Bronchus fibroblast of lung (primary cell): ENCODE results near the gene TNNC2. TPM values are rescaled to one million over a fixed set of nuclear protein-coding genes. Genes with fewer than 3 reads are reported as not detected.

Source experiments
- total RNA-seq: library from RNA; depleted of rRNA; stranded (reverse); fragments of >200 nt; gene quantifications from 2 replicates; pipeline ENCODE4 v1.2.3, GENCODE V29; 2015

TNNC2 gene
- 0.84 TPM in 1 of 2 replicates, not detected in the other for total RNA-seq

DNA sequence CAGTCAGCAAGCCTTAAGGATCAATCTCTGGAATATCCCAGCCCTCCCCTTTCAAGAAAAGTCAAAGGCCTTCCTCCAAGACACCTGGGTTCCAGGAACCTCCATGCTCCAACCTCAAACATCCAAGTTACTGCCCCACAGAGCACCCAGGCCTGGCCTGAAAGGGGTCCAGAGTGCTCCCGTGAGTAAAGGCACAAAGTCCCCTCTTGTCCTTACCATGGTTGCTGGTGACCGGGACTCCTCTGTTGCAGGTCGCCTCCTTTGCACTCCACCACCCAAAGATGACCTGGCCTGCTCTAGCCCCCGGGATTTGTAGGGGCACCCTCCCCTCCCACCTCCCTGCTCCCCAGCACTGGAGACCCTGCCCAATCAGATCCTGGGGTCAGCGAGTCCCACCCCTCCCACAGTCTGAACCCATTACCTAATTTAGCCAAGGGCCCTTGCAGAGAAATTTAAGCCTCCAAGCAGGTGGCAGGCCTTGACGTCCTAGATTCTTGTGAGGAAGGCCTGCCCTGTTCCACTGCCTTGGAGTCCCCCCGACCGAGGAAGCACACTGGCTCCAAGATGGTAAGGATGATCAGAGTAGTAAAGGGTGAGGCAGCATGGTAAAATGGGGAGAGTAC, at the start of gene TNNC2:
Gene TNNC2 (minus strand): TSS at position 283 of the 623 bp plus-strand sequence. CDS start 64 bp downstream, at position 219.

DNA sequence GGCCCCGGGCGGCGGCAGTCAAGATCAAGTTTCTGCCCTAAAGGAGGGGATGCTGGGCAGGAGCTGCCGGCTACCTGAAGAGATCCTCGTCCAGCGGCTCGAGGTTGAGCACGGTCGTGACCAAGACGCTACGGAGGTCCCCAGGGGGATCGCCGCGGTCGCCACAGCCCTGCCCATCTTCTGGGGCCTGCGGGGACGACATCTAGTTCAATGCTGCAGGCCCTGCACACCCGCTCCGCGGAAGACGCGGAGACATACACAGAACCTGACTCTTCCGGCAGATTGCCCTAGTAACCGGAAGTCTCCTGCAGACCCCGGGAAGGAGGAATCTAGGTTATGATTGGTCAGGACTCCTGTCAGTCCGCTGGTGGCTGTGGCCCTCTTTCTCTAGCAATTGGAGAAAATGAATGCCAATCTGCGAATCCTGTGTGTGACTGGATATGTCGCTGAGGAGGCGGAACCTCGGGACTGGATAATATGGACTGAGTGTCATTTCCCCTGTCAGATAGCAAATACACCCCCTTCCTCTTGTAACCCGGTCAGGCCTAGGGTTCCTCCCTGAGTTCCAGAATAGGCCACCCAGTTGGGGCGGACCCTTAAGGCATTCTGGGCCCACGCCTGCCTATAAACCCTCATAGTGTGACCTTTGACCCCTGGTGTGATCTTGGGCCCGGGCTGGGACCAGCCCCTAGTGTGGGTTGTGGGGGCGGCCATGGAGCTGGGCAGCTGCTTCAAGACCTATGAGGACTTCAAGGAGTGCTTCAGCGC, 30.2 kb upstream of the TNNC2 start, which contains the start of the genes ACOT8 and ZSWIM3:
Gene ACOT8 (minus strand): TSS at position 279 of the 768 bp plus-strand sequence. CDS start 77 bp downstream, at position 202.
Gene ZSWIM3 (plus strand): TSS at position 501 of the 768 bp plus-strand sequence. CDS start 212 bp downstream, at position 713.

DNA sequence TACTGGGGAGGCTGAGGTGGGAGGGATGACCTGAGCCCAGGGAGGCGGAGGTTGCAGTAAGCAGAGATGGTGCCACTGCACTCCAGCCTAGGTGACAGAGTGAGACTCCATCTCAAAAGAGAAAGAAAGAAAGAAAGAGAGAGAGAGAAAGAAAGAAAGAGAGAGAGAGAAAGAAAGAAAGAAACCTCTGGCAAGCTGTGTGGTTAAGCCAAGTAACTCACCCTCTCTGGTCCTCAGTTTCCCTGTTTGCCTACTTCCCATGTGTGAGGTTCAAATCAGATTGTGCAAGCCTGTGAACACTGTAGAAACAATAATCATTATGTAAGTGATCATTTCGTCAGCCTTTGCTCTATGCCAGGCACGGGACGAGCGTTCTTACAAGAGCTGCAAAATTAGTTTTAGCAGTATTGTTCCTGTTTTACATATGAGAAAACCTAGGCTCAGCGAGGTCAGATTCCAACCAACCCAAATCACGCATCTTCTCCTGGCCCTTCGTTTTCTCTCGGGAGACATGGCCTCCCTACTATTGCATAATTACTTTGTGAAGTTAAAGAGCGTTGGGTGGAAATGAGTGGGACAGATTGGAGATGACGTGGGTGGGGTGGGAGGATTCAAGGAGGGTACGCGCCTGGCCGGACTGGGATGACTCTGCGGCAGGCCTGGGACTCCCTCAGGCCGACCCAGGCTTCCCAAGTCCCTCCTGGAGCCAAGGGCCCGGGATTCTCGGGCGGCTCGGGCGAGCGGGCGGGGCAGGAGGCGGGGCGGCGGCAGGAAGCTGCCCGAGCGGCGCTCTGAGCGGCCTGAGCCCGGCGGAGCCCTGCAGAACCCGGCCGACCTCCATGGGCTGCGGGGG, 6.1 kb upstream of the TNNC2 start, which contains the start of gene SNX21:
Gene SNX21 (plus strand): TSS at position 770 of the 853 bp plus-strand sequence. CDS start 121 bp downstream, outside the sequence.

DNA sequence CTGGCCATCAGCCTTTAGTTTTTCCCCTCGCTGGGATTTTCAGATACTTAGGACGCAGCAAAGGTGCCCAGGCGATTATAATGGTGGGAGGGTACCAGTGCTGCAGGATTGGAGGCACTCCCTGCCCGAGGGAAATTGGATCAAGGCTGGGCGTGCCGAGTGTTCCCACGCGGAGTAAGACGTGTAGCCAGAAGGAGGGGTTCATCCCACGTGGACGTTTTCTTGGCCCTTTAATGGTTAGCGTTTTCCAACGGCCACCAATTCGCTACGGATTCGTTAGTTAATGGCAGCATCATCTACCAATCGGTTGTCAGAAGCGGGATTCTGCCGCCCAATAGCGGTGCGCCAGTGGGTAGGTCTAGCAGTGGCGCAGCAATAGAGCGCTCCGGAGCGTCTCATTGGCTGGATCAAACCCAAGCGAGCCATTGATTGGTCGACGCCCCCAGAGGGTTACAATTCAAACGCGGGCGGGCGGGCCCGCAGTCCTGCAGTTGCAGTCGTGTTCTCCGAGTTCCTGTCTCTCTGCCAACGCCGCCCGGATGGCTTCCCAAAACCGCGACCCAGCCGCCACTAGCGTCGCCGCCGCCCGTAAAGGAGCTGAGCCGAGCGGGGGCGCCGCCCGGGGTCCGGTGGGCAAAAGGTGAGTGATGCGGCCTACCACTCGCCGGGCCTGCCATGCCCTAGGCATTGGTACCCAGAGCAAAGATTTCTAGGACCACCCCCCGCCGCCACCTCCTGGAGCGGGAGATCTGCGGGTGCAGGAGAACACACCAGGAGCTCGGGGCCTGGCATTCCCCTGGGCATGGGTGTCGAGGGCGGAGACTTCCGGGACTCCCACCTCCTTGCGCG, 14.7 kb downstream of the TNNC2 start, which contains the start of gene UBE2C:
Gene UBE2C (plus strand): TSS at position 488 of the 849 bp plus-strand sequence. CDS start 52 bp downstream, at position 540.

Other genes with a start within 250 kb of the TNNC2 start
- not detected in 2 replicates for gene WFDC8, start 248.0 kb downstream of the TNNC2 start, total RNA-seq
- gene WFDC10A, start 197.6 kb downstream of the TNNC2 start, total RNA-seq, result not detected in 2 replicates
- gene WFDC9, start 196.0 kb downstream of the TNNC2 start, total RNA-seq, result not detected in 2 replicates
- not detected in 2 replicates for gene WFDC11, start 157.1 kb downstream of the TNNC2 start, total RNA-seq
- not detected in 2 replicates for gene WFDC13, start 125.3 kb downstream of the TNNC2 start, total RNA-seq
- gene WFDC10B, start 122.3 kb downstream of the TNNC2 start, total RNA-seq, result not detected in 2 replicates
- not detected in 2 replicates for gene SPINT4, start 105.0 kb downstream of the TNNC2 start, total RNA-seq
- gene WFDC3, start 35.4 kb downstream of the TNNC2 start, total RNA-seq, result 0.67 TPM in 1 of 2 replicates, not detected in the other
- gene DNTTIP1, start 35.4 kb downstream of the TNNC2 start, total RNA-seq, result 29.6 and 36.7 TPM in 2 replicates
- gene UBE2C, start 14.7 kb downstream of the TNNC2 start, total RNA-seq, result 225 and 261 TPM in 2 replicates
- gene SNX21, start 6.5 kb upstream of the TNNC2 start, total RNA-seq, result 49.5 and 53.3 TPM in 2 replicates
- 39.8 and 40.3 TPM in 2 replicates for gene ACOT8, start 30.1 kb upstream of the TNNC2 start, total RNA-seq
- 3.9 and 4.0 TPM in 2 replicates for gene ZSWIM3, start 30.3 kb upstream of the TNNC2 start, total RNA-seq
- 9.2 and 9.4 TPM in 2 replicates for gene ZSWIM1, start 53.9 kb upstream of the TNNC2 start, total RNA-seq
- 0.15 TPM in 1 of 2 replicates, not detected in the other for gene SPATA25, start 60.3 kb upstream of the TNNC2 start, total RNA-seq
- 3.4 and 3.7 TPM in 2 replicates for gene NEURL2, start 63.9 kb upstream of the TNNC2 start, total RNA-seq
- 77.2 and 91.1 TPM in 2 replicates for gene CTSA, start 64.0 kb upstream of the TNNC2 start, total RNA-seq
- 48.3 and 51.7 TPM in 2 replicates for gene PLTP, start 84.8 kb upstream of the TNNC2 start, total RNA-seq
- gene PCIF1, start 107.4 kb upstream of the TNNC2 start, total RNA-seq, result 19.7 and 22.7 TPM in 2 replicates
- 11.1 and 12.1 TPM in 2 replicates for gene ZNF335, start 144.9 kb upstream of the TNNC2 start, total RNA-seq
- not detected in 2 replicates for gene MMP9, start 181.6 kb upstream of the TNNC2 start, total RNA-seq
- not detected in 2 replicates for gene SLC12A5, start 201.9 kb upstream of the TNNC2 start, total RNA-seq